ENCODE measurements around the gene SLC1A1.
"Not testable (repeated sequence)": the region's sequence is repeated elsewhere in the genome, so short reads cannot be mapped to it uniquely, and the experiment has no call there.

The SLC1A1 gene

DNA sequence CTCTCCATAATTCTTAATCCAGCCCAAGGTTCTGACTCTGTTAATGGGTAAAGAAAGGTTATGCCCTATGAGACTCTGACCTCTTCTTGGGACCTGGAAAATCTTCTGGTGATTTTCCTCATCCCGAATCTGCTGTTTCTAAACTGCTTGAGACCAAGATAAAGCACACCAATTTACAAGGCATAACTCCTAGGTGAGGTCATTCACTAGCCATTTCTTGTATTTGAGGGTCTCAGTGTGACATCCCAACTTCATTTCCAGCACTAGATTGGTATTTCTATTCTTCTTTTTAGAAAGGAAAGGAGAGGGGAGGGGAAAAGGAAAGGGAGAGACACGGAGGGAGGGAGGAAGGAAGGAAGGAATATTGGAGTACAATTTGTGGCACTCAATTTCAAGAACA lies 51.6 kb downstream of the SLC1A1 start:
- no peak for DNase-seq (ENCODE audit: low spot score)

DNA sequence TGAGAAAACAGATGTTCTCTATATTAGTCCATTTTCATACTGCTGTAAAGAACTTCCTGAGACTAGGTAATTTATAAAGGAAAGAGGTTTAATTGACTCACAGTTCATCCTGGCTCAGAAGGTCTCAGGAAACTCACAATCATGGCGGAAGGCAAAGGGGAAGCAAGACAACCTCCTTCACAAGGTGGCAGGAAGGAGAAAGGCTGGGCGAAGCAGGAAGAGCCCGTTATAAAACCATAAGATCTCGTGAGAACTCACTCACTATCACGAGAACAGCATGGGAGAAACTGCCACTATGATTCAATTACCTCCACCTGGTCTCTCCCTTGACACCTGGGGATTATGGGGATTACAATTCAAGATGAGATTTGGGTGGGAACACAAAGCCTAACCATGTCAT lies 54.4 kb downstream of the SLC1A1 start:
- not testable (repeated sequence) for DNase-seq (ENCODE audit: low spot score)

DNA sequence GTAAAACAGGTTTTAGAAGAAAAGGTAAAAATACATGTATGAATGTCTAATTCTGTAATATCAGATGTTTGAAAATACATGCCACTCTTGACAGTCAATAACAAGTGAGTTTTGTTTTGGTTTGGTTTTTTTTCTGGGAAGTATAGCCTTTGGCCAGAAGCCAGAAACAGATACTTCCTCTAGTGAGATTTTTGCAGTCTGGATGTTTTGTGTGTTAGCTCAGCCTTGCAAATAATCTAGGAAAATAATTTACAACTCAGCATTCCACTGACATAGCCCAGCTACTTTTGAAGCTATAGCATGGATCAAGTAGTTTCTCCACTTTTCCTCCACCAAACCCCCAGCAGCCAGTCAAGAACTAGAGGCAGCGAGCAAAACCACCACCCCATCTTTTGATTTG lies 56.7 kb downstream of the SLC1A1 start:
- DNase-seq (ENCODE audit: low spot score), result no peak

DNA sequence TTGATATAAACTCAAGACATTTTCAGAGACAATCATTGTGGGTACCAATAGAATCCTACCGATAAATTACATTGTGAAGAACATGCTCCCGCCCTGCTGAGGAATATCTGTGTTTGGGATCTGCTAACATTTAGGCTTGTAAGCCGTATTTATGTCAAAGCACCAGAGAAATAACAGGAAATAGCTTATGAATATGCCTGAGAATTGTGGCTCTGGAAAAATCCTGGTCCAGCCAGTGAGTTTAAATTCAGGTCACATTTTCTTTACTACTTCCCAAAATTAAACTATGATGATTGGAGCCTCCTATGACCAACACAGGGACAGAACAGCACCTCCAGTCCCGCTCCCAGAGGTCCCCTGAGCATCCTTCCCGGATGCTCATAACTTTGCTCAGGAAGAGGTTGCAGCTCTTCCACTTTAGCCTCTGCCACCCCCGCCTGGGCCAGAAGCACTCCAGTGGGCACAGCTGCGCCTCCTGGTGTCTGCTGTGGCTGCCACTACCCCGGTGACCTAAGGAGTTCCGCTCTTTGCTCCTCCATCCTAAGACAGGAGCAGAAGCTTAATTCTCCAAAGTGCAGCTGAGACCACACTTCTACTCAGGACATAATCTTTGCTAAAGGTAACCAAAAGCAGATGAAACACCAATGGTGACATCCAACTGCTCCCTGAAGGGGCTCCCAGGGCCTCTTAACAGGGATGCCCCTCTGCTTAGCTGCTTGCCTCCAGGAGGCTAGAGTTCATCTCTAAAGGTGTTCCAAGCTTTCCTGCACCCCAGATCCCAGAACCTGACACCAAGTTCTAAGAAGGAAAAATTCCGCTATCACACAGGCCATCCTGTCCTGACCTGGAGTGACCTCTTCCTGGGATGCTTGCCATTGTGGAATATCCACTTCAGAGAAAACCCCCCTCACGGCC lies 58.8 kb downstream of the SLC1A1 start:
- no peak for DNase-seq (ENCODE audit: low spot score)

DNA sequence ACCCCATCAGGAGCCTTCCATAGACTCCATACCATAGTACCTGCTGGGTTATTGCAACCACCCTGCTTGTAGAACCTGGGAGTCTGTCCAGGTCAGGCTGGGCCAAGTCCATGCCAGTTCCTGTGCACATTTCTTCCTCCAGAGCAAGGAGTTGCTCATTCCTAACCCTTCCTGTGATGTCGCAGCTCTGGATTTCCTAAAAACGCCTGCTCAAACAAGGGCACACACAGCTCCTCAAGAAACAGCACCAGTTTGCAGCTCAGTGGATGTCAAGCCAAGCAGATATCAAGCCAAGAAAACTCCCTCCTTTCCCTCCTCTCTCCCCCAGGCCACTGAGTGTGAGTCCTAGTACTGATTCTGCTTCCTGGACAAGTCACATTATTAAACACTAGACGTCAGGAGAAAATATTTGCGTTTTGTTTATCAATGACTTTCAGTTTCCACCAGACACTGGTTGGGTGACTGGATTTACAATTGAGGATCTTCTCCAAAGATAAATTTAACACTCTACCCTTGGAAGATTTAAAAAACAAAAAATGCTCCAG lies 59.6 kb downstream of the SLC1A1 start:
- no peak for DNase-seq (ENCODE audit: low spot score)

DNA sequence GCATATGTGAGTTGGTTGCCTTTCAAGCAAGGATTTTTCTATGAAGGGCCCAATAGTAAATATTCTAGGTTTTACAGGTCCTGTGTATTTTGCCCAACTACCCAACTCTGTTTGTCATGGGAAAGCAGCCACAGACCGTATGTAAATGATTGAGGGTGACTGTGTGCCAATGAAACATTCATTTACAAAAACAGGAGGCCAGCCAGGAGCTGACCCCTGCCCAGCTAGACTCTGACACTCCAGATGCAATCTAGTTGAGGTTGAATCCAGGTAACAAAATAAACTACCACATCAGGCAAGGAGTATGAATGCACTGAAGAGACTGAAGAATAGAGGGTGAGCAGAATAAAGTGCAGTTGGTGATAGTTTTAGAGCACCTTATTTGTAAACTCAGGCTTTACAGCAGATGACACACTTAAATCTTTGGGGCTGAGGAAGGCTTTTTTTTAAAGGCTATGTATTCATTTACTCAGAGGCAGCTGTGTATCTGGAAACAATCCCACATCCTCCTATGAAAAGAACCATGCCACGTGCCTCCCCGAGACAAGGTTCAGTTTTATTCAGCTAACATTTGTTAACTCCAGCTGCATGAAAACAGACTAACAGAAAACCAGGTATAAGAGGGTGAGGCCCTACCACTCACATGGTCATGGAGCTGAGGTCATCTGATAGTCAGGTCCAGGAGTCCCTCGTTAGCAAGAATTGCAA lies 60.7 kb downstream of the SLC1A1 start:
- DNase-seq (ENCODE audit: low spot score), result no peak

DNA sequence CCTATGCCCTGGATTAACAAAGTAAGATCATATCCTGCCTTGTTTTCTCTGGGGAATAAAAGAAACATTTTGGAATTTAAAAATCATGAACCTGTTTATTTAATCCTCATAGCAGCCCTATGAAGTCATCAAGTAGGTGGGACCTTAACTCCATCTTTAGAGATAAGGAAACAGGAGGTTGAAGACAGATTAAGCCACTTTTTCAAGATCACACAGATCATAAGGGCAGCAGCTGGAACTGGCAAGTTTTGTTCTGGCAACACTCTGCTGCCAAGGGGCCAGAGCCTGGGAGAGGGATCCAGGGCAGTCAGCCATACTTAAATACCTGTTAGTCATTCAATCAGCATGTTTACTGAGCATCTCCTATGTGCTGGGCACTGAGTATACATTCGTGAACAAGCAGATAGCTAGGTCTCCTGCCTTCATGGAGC lies 63.7 kb downstream of the SLC1A1 start:
- DNase-seq (ENCODE audit: low spot score), result no peak

DNA sequence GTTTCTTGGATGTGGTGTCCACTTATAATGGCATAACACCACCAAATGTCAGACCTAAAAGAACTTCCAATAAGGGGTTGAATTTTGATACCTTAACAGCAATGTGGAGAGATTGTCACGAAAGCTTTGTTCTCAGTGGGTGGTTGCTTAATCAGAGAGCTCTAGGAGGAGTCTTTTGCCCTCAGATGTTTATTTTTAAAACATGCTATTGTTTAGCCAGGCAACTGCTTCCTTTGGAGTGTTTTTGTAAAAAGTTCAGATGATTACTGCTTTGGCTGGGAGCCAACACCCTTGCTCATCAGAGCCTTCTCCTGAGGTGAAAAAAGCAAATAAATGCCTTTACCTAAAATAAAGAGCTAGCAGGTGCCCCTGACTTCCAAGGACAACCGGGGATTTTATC lies 65.0 kb downstream of the SLC1A1 start:
- no peak for DNase-seq (ENCODE audit: low spot score)

DNA sequence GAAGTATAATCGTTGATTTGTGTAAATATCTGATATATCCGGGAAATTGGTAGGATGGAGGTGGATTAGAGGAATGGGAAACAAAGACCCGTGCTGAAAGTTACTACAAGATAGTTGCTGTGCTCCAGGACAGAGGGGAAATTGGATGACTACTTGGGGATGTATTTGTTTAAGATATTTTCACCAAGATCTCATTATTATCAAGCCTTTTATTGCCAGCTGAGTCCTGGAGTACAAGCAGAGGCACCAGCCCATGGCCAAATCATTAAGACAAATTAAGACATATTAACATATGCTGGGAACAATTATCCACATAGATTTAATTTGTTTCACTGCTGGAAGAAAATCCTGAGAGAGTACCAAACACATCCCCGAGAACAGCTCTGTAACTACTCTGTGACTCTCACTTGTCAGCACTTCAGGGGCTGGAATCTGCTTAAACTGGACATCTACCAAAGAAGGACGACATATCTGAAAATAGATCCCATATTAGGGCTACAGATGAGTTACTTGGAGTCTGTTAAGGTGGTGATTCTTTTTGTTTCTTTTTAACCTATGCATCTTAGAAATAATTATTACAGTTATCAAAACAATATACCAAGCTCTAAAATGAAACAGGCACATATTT lies 68.2 kb downstream of the SLC1A1 start:
- DNase-seq (ENCODE audit: low spot score), result no peak

DNA sequence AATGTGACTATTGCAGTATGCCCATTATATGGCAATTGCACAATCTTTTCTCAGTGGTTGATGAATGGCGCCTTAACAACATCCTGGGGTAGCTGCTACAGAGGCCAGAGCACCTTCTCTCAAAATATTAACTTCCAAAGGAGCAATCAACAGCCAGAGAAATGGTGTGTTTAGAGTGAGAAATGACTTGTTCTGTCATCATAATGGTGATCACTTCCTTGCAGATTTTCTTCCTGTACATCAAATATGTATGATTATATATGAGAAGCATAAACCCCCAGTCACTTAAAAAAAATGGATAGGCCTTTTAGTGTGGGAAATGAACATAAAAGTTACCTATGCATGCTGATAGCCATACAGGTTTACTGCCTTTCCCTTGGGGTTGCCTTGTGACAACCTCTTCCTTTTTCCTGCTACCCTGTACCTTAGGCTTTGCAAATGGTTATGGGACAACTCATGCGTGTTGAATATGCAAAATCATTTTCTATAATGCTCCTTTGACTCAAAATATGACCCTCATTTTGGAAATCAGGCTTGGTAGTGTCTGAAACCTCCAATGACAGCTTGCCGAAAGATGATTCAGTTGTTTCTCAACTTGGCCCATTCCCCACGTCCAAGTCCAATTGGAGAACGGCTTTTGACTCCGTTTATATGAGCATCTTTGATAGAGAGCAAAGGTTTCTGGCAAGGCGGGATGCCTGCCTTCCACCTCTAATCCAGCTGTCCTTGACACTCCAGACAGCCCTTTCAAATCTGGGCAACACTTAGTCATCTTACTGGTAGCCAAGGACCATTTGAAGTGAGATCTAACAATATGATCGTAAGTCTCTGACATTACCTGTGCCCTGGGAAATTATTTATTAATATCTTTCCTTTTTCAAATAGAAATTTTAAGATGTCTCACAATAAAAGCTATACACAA lies 69.3 kb downstream of the SLC1A1 start:
- no peak for DNase-seq (ENCODE audit: low spot score)

DNA sequence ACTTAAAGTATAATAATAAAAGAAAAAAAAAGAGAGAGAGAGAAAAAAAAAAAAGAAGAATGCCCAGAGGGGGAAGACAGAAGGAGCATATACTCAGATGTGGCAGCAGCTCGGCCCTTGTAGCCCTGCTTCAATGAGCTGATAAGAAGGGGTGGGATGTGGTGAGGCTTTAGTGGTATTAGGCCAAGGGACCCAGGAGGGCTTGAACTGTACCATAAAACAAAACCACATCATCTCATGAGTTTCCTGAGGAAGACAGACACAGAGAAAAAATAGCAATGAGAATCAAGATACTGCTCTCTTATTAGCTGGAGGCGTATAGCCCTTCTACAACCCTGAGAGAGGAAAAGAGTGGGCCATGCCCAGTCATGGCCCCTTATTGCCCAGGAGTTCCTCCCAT lies 72.8 kb downstream of the SLC1A1 start:
- DNase-seq (ENCODE audit: low spot score), result no peak

DNA sequence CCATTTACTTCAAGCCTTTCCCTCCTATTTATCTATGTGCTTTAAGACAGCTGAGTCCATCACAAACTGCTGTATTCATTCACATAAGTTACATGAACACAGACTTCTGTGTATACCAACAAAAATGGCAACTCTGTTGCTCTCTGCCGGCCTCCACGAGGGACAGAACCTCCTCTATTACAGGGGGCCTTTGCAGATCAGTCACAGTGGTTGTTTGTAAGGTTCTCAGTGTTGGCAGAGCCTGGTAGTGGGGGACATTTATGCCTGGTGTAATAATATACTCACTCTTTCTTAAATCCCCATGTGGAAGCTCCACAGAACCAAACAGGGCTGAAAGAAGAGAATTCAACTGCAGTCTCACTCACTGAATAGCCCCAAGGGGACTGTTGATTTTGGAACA lies 76.5 kb downstream of the SLC1A1 start:
- no peak for DNase-seq (ENCODE audit: low spot score)

DNA sequence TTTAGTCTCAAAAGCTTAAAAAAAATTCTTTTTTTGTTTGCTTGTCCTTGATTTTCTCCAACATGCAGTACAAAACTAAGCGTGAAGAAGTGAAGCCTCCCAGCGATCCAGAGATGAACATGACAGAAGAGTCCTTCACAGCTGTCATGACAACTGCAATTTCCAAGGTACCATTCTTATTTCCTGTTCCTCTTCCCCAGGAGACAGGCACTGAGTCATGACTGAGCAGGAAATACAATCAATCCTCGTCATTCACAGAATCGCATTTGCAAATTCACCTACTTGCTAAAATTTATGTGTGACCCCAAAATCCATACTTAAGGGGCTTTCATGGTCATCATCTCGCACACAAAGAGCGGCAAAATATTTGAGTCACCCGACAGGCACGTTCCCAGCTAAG lies 77.3 kb downstream of the SLC1A1 start:
- DNase-seq (ENCODE audit: low spot score), result no peak

DNA sequence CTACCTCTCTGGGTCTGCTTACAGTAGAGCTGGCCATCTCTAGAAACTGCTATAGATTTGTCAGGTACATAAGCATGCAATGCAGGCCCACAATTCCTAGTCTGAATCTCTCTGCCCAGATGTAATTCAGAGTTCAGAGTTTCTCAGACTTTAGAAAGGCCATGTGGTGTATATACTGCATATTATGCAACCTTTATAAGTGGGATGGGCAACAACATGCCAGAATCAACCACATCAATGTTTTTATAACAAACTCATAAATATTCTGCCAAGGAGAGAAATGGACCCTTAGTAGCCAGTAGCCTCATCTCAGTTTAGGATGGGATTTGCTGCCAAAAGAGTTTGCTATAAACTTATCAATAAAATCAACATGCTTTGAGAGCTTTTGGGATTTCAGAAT lies 78.8 kb downstream of the SLC1A1 start:
- no peak for DNase-seq (ENCODE audit: low spot score)

DNA sequence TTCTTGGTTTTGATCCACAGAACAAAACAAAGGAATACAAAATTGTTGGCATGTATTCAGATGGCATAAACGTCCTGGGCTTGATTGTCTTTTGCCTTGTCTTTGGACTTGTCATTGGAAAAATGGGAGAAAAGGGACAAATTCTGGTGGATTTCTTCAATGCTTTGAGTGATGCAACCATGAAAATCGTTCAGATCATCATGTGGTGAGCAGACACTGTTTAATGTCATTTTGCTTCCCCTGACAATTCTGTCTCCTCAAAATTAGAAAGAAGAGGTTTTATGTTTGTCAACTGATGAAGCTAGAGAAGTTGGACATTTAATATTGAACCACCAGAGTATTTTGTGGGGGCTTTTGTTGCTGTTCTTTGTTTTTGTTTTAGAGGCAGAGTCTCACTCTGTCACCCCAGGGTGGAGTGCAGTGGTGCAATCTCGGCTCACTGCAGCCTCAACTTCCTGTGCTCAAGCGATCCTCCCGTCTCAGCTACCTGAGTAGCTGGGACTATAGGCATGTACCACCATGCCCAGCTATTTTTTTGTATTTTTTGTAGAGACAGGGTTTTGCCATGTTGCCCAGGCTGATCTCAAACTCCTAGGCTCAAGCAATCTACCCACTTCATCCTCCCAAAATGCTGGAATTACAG lies 82.0 kb downstream of the SLC1A1 start:
- no peak for DNase-seq (ENCODE audit: low spot score)

DNA sequence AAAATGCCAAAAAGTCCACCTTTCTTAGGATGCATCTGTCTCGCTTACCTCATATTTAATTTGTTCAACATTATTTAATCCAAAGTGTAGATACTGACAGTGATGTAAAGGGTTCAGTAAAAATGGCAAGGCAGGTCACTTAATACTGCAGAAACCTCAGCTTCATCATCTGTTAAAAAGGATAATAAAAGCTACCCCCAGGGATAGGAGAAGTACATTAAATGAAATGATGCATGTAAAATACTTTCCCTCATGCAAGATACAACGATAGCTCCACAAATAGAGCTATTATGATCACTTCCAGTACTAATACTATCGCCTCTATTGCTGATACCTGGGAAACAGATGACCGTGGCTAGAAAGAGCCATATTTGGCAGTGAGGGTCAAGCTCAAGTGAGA lies 82.9 kb downstream of the SLC1A1 start:
- no peak for DNase-seq (ENCODE audit: low spot score)

DNA sequence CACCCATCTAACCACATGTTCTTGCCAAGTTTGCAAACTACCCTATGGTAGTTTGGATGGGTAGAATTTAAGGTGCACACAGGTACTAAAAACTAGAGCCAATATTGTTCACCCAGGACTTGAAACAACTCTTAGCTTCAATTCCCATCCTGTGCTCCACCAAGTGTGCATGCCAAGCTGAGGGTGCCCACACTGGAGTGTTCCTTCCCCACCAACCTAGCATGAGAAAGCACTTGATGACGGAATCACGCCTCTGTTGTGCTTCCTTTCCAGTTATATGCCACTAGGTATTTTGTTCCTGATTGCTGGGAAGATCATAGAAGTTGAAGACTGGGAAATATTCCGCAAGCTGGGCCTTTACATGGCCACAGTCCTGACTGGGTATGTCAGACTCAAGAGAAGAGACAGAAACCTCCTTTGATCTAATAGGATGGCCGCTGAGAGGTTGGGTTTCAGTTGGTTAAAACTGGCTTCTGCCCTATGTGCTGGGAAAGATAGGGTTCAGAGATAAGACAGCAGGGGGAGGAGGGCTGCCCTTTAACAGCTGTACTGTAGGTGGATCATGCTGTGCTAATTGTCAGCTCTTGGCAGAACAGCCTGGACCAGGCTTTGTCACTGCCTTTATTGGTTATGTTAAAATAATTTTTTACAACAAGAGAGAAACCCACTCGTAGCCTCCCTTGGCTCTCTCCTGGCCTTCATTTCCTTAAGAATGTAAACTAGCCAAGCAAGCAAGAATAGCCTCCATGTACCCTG lies 83.5 kb downstream of the SLC1A1 start:
- no peak for DNase-seq (ENCODE audit: low spot score)

DNA sequence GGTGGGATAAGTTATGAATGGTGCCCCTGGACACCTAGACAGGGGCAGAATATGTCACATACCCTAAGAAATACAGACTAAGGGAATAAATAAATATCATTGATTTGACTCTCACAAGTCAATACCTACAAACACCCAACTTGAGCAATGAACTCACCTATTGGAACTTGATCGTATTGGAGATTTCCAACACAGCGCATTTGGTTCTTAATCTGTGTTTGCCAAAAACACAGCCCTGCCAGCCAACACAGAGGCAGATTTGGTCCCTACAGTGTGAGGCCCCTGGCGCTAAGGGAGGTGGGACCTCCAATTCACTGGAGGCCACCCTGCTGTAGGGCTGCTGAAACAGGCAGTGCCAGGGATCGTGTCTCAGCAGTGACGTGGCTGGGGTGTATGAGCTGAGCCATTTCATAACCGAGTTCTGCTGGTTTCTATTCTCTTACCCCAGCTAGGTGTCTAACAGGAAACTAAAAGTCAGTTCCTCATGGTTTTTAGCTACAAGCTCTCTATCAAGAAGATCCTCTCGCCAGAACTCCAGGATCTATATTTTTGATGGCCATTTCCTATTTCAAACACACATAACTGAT lies 84.5 kb downstream of the SLC1A1 start:
- DNase-seq (ENCODE audit: low spot score), result no peak

DNA sequence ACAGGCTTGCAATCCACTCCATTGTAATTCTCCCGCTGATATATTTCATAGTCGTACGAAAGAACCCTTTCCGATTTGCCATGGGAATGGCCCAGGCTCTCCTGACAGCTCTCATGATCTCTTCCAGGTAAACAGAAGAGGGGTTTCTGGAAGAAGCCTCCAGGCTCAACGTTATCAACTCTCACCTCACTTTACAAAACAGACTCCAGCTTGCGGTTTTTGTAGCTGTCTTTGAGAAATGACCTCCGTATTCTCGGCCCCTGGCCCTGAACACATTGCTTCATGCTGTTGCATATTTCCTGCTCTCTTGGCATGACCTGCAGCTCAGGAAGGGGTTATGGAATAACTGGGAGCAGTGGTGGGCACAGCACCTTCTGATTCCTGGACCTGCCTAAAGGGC lies 85.7 kb downstream of the SLC1A1 start:
- DNase-seq (ENCODE audit: low spot score), result no peak

DNA sequence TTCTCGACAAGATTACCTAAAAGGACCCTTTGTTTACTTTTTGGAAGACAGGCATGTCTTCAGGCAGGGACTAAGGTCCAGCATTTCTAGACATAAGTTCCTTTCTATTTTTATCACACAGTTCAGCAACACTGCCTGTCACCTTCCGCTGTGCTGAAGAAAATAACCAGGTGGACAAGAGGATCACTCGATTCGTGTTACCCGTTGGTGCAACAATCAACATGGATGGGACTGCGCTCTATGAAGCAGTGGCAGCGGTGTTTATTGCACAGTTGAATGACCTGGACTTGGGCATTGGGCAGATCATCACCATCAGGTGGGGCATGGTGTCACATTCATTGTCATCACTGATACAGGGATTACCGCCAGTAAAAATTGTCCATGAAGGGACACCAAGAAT lies 86.2 kb downstream of the SLC1A1 start:
- DNase-seq (ENCODE audit: low spot score), result no peak

Measured in left forelimb (tissue), 1 donor.